Measurements from ENCODE around the gene VLDLR. TPM values are rescaled to one million over a fixed set of nuclear protein-coding genes. Genes with fewer than 3 reads are reported as not detected.

VLDLR gene
- total RNA-seq, 1 donor from 2014 or later = 2.0 TPM

GRCh38 chr9:2662496-2662895, 40.9 kb downstream of the VLDLR start:
- no peak for DNase-seq (ENCODE audit: low spot score)
- peak; percentile 70 for ATAC-seq

- DNase-seq (ENCODE audit: low spot score) (no peak), ATAC-seq (peak; percentile 50)
Measured at GRCh38 chr9:2663461-2664173, 42.0 kb downstream of the VLDLR start.

- DNase-seq (ENCODE audit: low spot score) = no peak
- no peak for ATAC-seq
Measured at GRCh38 chr9:2664174-2665065, 42.8 kb downstream of the VLDLR start.

- ATAC-seq (no peak), DNase-seq (ENCODE audit: low spot score) (no peak)
Measured at GRCh38 chr9:2666569-2666968, 45.0 kb downstream of the VLDLR start.

- no peak for ATAC-seq
- no peak for DNase-seq (ENCODE audit: low spot score)
Measured at GRCh38 chr9:2673161-2673560, 51.6 kb downstream of the VLDLR start.

- no peak for DNase-seq (ENCODE audit: low spot score)
- no peak for ATAC-seq
Measured at GRCh38 chr9:2674141-2674824, 52.7 kb downstream of the VLDLR start.

GRCh38 chr9:2675834-2676233, 54.2 kb downstream of the VLDLR start:
- ATAC-seq (no peak), DNase-seq (ENCODE audit: low spot score) (no peak)

GRCh38 chr9:2676466-2676865, 54.9 kb downstream of the VLDLR start:
- ATAC-seq = no peak

GRCh38 chr9:2677915-2678889, 56.6 kb downstream of the VLDLR start:
- DNase-seq (ENCODE audit: low spot score) = no peak
- ATAC-seq = no peak

More at GRCh38 chr9:2676466-2676865, 54.9 kb downstream of the VLDLR start:
- DNase-seq (ENCODE audit: low spot score) = no peak

GRCh38 chr9:2679011-2679410, 57.4 kb downstream of the VLDLR start:
- DNase-seq (ENCODE audit: low spot score) (no peak), ATAC-seq (no peak)

- no peak for DNase-seq (ENCODE audit: low spot score)
- ATAC-seq = no peak
Measured at GRCh38 chr9:2681981-2682380, 60.4 kb downstream of the VLDLR start.

- ATAC-seq (no peak), DNase-seq (ENCODE audit: low spot score) (no peak)
Measured at GRCh38 chr9:2686911-2687310, 65.3 kb downstream of the VLDLR start.

- ATAC-seq (no peak), DNase-seq (ENCODE audit: low spot score) (no peak)
Measured at GRCh38 chr9:2688636-2689035, 67.0 kb downstream of the VLDLR start.

GRCh38 chr9:2691212-2691611, 69.6 kb downstream of the VLDLR start:
- ATAC-seq = no peak
- DNase-seq (ENCODE audit: low spot score) = no peak

- DNase-seq (ENCODE audit: low spot score) = no peak
- ATAC-seq = no peak
Measured at GRCh38 chr9:2691626-2692025, 70.0 kb downstream of the VLDLR start.

- ATAC-seq (no peak), DNase-seq (ENCODE audit: low spot score) (no peak)
Measured at GRCh38 chr9:2693056-2693455, 71.5 kb downstream of the VLDLR start.

GRCh38 chr9:2697492-2697891, 75.9 kb downstream of the VLDLR start:
- ATAC-seq = no peak

GRCh38 chr9:2700398-2700797, 78.8 kb downstream of the VLDLR start:
- ATAC-seq (no peak), DNase-seq (ENCODE audit: low spot score) (no peak)

More at GRCh38 chr9:2697492-2697891, 75.9 kb downstream of the VLDLR start:
- no peak for DNase-seq (ENCODE audit: low spot score)

- ATAC-seq (no peak), DNase-seq (ENCODE audit: low spot score) (no peak)
Measured at GRCh38 chr9:2700909-2701550, 79.4 kb downstream of the VLDLR start.

GRCh38 chr9:2704504-2704903, 82.9 kb downstream of the VLDLR start:
- no peak for ATAC-seq
- no peak for DNase-seq (ENCODE audit: low spot score)

All from left lobe of liver (tissue), 2 donors.